ENCODE results near the gene ZNF384. TPM values are rescaled to one million over a fixed set of nuclear protein-coding genes. Genes with fewer than 3 reads are reported as not detected.

Gene ZNF384
- total RNA-seq, 1 experiment from 2014 or later, result 18.9 TPM

GRCh38 chr12:6699989-6700645, 10.9 kb upstream of the ZNF384 start:
- DNase-seq (ENCODE audit: extremely low read depth, low read depth), result no peak

GRCh38 chr12:6699259-6699988, 10.2 kb upstream of the ZNF384 start:
- no peak for DNase-seq (ENCODE audit: extremely low read depth, low read depth)

GRCh38 chr12:6698352-6699046, 9.3 kb upstream of the ZNF384 start:
- no peak for DNase-seq (ENCODE audit: extremely low read depth, low read depth)

- DNase-seq (ENCODE audit: extremely low read depth, low read depth), result peak; percentile 52
These were observed 8.6 kb upstream of the ZNF384 start for GRCh38 chr12:6697584-6698351.

- no peak for DNase-seq (ENCODE audit: extremely low read depth, low read depth)
These were observed 7.8 kb upstream of the ZNF384 start for GRCh38 chr12:6696690-6697583.

GRCh38 chr12:6695313-6696045, 6.3 kb upstream of the ZNF384 start:
- DNase-seq (ENCODE audit: extremely low read depth, low read depth), result no peak

- no peak for DNase-seq (ENCODE audit: extremely low read depth, low read depth)
These were observed 5.5 kb upstream of the ZNF384 start for GRCh38 chr12:6694701-6695100.

- DNase-seq (ENCODE audit: extremely low read depth, low read depth), result no peak
These were observed 4.7 kb upstream of the ZNF384 start for GRCh38 chr12:6693832-6694355.

GRCh38 chr12:6692888-6693287, 3.7 kb upstream of the ZNF384 start:
- DNase-seq (ENCODE audit: extremely low read depth, low read depth), result no peak

- no peak for DNase-seq (ENCODE audit: extremely low read depth, low read depth)
These were observed 2.3 kb upstream of the ZNF384 start for GRCh38 chr12:6691473-6691872.

- DNase-seq (ENCODE audit: extremely low read depth, low read depth), result no peak
These were observed 604 bp downstream of the ZNF384 start for GRCh38 chr12:6688543-6688998.

- no peak for DNase-seq (ENCODE audit: extremely low read depth, low read depth)
These were observed 3.4 kb downstream of the ZNF384 start for GRCh38 chr12:6685814-6686213.

- peak; percentile 20 for DNase-seq (ENCODE audit: extremely low read depth, low read depth)
These were observed 4.6 kb downstream of the ZNF384 start for GRCh38 chr12:6684609-6685008.

- DNase-seq (ENCODE audit: extremely low read depth, low read depth), result no peak
These were observed 12.2 kb downstream of the ZNF384 start for GRCh38 chr12:6676962-6677361.

- DNase-seq (ENCODE audit: extremely low read depth, low read depth), result no peak
These were observed 17.0 kb downstream of the ZNF384 start for GRCh38 chr12:6672143-6672542.

- no peak for DNase-seq (ENCODE audit: extremely low read depth, low read depth)
These were observed 21.5 kb downstream of the ZNF384 start for GRCh38 chr12:6667559-6668210.

GRCh38 chr12:6666211-6666610, 23.0 kb downstream of the ZNF384 start:
- no peak for DNase-seq (ENCODE audit: extremely low read depth, low read depth)

- DNase-seq (ENCODE audit: extremely low read depth, low read depth), result no peak
These were observed 24.3 kb downstream of the ZNF384 start for GRCh38 chr12:6664902-6665301.
